Astrocyte of the cerebellum (primary cell): ENCODE measurements around the gene JMJD8.

ENCODE experiments used
- DNase-seq: peaks from one replicate; pipeline ENCODE4 v3.0.0-alpha.2; 2011; ENCODE audit warnings: low read depth
- H3K4me3 ChIP-seq: 2 replicates; pipeline ENCODE4 v1.5.1; 2011; ENCODE audit warnings: mild to moderate bottlenecking, low read depth, low read length, moderate library complexity
- in situ Hi-C: cut with HindIII; loops from 2 replicates; pipeline ENCODE4 v1.10.0; 2017; ENCODE audit warnings: low sequenced_read_pairs
- TF ChIP-seq, protein P1 (sequence below): IDR thresholded peaks from 2 replicates; pipeline ENCODE4 v1.5.1; 2012; ENCODE audit warnings: low read length, low read depth, moderate library complexity, mild to moderate bottlenecking; ENCODE audit errors: missing control alignments

Gene JMJD8

DNA sequence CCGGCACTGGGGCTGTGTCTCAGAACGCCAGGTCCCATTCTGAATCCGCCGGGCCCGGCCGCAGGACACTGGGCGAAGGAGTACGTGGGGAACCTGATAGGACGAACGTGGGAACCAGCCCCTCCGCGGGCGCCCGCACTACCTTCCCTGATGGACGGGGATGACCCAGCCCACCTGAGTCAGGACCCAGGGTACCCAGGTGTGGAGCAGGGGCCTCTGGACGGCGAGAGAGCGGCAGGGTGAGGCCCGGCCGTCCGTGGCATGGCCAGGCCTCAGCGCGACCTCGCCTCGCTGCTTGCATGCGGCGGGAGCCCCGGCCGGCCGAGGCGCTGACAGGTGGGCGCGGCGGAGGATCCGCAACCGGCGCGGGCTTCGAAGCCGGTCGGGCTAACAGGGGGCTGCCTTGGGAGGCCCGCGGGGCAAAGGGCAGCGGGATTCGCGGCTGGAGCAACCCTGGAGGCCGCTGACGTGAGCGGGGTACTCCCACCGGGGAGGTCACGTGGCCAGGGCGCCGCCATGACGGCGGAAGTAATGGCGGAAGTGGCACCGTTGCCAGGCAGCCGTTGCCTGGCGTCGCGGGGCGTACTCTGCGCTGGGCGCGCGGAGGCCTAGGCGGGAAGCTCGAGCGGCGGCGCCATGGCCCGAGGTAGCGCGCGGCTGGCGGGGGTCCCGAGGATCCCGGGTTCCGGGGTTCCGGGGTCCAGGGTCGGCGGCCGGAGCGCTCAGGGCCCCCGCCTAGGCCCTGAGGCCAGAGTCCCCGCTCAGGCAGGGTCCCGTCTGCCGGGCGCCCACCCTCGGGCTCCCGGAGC, 35.1 kb downstream of the JMJD8 start, which contains the start of gene WDR90:
WDR90 (plus strand) TSS at position 585 of the 809 bp plus-strand sequence; CDS start at position 637, 52 bp downstream.
- TF ChIP-seq, protein P1, sequence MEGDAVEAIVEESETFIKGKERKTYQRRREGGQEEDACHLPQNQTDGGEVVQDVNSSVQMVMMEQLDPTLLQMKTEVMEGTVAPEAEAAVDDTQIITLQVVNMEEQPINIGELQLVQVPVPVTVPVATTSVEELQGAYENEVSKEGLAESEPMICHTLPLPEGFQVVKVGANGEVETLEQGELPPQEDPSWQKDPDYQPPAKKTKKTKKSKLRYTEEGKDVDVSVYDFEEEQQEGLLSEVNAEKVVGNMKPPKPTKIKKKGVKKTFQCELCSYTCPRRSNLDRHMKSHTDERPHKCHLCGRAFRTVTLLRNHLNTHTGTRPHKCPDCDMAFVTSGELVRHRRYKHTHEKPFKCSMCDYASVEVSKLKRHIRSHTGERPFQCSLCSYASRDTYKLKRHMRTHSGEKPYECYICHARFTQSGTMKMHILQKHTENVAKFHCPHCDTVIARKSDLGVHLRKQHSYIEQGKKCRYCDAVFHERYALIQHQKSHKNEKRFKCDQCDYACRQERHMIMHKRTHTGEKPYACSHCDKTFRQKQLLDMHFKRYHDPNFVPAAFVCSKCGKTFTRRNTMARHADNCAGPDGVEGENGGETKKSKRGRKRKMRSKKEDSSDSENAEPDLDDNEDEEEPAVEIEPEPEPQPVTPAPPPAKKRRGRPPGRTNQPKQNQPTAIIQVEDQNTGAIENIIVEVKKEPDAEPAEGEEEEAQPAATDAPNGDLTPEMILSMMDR = no peak
- H3K4me3 ChIP-seq = peak within 1 kb of the TSS; percentile 61
- DNase-seq = peak; percentile 62
- in situ Hi-C loops = no loop called here

DNA sequence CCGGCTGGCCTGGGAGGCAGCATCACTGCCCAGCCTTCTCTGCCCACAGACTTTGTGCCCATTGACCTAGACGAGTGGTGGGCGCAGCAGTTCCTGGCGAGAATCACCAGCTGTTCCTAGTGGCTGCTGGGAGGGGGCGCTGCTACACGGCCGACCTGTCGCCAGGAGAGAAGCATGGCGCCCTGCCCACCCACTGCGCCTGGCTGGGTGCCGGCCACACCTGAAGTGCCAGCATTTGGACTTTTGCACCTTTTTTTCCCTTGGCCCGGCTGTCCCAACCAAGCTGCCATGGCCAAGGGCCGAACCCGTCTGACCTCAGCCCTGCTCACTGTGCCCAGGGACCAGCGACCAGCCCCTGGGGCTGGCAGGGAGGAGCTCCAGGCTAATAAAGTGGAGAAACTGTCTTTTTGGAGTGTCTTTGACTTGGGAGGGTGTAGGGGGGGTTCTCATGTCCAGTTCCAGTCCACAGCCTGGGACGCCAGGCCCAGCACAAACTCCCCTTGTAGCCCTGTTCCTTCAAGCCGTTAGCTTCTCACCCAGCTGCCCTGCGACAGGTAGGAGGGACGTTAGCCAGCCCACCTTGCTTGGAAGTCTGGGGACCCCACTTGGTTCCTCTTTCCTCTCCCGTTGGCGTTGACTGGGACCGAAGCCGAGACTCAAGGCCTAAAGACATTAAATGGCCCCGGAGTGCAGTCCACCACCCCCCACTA, 35.9 kb downstream of the JMJD8 start:
- in situ Hi-C loops = no loop called here
- TF ChIP-seq, protein P1 = peak; percentile 37
- no peak for DNase-seq
- H3K4me3 ChIP-seq = peak overlapping the region; percentile 61

DNA sequence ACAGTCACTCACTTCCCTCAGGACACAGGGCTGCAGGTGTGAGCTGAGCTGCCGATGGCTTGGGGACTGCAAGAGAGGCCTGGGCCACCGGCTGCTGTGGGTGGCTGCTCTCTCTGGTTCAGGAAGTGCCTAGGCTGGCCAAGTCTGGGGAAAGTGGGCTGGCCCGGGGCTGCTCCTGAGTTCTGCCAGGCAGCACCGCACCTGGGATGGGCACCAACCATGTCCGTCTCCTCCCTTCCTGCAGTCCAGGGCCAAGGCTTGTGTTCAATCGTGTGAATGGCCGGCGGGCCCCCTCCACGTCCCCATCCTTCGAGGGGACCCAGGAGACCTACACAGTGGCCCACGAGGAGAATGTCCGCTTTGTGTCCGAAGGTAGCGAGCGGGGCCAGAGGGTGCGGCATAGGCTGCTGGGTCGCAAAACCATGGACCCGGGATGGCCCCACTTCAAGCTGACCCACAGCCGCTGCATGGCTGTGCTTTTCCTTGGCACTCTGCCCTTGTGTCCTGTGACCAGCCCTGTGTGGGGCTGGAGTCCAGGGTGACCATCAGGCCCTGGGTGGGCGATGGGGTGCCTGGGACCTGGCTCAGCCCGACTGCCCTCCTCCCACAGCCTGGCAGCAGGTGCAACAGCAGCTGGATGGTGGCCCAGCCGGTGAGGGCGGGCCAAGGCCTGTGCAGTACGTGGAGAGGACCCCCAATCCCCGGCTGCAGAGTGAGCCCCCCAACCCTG, 36.8 kb downstream of the JMJD8 start:
- in situ Hi-C loops = no loop called here
- no peak for DNase-seq
- TF ChIP-seq, protein P1 = no peak
- no peak overlapping the region for H3K4me3 ChIP-seq

DNA sequence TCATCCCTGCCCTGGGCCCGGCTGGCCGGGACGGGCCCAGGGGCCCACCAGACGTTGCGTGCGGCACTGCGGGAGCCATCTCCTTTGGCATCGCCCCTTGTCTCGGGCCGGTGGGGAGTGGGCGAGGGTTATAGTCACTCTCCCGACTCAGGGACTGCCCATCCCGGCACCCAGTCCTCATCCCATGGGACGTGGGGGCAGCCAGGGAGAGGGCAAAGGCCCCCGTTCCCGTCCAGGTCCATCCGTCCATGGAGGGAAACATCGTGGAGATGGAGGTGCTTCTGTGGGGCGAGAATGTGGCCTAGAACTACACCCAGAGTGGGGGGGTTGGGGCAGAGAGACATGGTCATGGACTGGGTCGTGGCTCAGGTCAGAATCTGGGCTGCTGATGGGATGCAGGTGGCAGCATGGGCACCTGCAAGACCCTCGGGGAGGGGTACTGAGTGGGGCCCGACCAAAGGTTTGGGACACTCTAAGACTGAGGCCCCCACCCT, 37.4 kb downstream of the JMJD8 start:
- DNase-seq = no peak
- in situ Hi-C loops = no loop called here
- TF ChIP-seq, protein P1 = no peak
- H3K4me3 ChIP-seq = no peak overlapping the region

DNA sequence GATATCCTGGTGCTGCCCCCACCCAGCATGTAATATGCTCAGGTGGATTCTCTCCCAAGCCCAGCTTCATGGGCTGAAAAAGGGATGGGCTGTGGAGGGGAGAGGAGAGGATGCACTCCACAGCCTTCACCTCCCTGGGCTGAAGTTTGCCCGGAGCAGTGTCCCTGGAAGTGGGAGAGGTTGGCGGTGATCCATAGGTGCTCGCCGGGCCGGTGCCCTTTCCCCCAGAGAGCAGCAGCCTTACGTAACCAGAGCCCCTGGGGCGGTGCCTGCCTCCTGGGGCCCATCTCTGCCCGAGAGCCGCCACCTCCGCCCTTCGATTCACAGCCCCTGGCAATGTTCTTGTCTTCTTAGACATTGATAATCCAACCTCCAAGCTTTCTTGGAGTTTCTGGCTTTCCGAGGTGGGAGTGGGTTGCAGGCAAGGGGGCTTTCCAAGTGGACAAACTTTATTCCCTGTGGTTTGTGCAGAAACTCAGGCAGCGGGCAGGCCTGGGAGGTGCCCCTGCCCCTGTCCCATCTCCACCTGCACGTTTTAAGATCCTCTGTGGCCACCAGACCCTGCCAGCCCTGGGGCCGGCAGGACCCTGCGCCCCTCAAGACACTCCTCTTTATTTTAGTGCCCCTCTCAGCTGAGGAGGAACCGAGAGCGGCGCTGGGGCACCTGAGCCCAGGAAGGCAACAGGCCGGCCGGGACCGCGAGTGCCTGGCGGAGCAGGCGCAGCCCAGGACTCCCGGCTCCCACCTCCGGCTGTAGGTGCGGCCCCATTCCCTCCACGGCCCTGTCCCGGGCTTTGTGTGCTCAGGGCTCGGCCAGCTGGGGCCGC, 38.1 kb downstream of the JMJD8 start:
- no peak overlapping the region for H3K4me3 ChIP-seq
- in situ Hi-C loops = no loop called here
- DNase-seq = no peak
- TF ChIP-seq, protein P1 = no peak

DNA sequence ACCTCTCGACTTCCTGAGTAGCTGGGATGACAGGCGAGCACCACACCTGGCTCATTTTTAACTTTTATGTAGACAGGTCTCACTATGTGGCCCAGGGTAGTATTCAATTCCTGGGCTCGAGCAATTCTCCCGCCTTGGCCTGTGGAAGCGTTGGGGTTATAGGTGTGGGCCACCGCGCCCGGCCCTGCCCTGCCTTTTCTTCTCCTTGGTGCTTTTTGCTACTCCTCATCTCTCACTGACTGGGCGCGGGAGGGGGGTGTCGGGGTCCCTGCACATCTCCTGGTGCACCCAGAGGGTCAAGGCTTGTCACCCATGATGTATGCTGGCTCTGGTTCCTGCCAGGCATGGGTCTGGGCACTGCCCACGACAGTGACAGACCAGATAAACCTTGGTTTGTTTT, 39.6 kb downstream of the JMJD8 start:
- no peak overlapping the region for H3K4me3 ChIP-seq
- TF ChIP-seq, protein P1 = no peak
- no peak for DNase-seq
- in situ Hi-C loops = no loop called here
